ENCODE results near the gene ZNF500.

GRCh38 chr16:4737545-4737944 is 29.4 kb downstream of the ZNF500 start:
- no peak for TF ChIP-seq CTCF (IDR thresholded peaks at IDR 0.05; ENCODE audit: low read depth, low read length, poor library complexity, severe bottlenecking)
- TF ChIP-seq EZH2phosphoT487 (IDR thresholded peaks at IDR 0.05; ENCODE audit: borderline replicate concordance, low read length), result no peak

Data from DOHH2 (cell line).